ENCODE measurements around the gene CEP63. TPM values are rescaled to one million over a fixed set of nuclear protein-coding genes. Genes with fewer than 3 reads are reported as not detected.
"Not testable (repeated sequence)": the region's sequence is repeated elsewhere in the genome, so short reads cannot be mapped to it uniquely, and the experiment has no call there.

Gene CEP63
- total RNA-seq, 1 donor from 2014 or later = 14.0 TPM

DNA sequence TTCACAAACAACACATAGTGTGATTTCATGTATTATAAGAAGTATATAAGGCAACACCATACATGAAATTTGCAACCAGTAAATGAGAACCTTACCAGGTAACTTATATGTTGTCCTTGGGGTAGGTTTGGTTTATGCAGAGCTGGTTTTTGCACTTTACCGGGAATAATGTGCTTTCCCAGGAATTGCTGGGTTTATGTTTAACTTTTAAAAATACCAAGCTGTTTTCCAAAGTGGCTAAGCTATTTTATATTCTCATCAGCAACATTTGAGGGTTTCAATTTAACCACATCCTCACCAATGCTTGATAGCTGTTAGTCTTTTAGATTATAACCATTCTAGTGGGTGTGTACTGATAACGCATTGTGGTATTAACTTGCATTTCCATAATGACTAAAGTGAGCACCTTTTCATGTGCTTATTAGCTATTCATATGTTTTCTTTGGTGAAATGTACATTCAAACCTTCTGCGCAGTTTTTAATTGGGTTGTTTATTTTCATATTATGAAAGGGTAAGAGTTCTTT lies 93.3 kb downstream of the CEP63 start:
- no peak for DNase-seq

DNA sequence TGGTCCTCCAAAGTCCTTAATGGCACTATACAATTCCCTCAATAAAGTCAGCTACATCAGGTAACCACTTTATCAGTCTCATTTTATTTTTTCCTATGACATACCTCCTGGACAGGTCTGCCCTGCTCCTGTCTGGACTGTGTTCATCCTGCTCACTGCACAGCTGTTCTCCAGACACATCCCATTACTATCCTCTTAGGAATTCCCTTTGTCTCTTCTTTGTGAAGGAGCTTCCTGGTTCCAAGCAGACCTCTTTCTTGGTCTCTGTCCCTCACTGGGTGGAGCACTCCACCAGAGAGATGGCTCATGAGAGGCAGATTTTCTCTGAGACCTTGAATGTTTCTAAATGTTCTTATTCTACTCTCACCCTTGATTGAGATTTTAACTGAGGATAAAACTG lies 104.9 kb downstream of the CEP63 start:
- no peak for DNase-seq

DNA sequence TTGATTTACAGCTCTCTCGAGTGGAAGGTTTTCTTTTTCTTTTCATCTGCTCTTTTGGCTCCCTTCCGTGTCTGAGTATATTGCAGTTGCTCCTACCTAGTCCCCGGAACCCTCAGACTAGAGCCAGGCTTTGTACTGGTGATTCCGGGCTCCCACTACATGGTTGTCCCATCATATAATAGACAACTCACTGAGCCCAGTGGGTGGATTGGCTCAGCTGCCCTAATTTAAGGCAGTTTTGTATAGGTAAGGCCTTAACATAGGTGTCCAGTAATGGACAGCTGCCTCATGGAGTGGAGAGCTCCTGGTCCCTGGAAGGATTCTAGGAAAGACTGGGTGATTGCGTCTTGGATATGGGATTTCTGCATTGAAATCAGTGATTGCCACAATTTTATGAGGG lies 106.9 kb downstream of the CEP63 start:
- DNase-seq = no peak

- DNase-seq = no peak
Observed at GRCh38 chr3:134594331-134594741, 108.5 kb downstream of the CEP63 start.

DNA sequence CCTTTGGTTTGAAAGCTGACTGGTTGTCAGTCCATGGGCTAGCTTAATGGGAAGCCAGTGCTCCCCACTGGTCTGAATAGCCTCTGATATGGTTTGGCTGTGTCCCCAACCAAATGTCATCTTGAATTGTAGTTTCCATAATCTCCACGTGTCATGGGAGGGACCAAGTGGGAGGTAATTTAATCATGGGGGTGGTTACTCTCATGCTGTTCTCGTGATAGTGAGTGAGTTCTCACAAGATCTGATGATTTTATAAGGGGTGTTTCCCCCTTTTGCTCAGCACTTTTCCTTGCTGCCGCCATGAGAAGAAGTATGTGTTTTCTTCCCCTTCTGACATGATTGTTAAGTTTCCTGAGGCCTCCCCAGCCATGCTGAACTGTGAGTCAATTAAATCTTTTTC lies 109.1 kb downstream of the CEP63 start:
- not testable (repeated sequence) for DNase-seq

DNA sequence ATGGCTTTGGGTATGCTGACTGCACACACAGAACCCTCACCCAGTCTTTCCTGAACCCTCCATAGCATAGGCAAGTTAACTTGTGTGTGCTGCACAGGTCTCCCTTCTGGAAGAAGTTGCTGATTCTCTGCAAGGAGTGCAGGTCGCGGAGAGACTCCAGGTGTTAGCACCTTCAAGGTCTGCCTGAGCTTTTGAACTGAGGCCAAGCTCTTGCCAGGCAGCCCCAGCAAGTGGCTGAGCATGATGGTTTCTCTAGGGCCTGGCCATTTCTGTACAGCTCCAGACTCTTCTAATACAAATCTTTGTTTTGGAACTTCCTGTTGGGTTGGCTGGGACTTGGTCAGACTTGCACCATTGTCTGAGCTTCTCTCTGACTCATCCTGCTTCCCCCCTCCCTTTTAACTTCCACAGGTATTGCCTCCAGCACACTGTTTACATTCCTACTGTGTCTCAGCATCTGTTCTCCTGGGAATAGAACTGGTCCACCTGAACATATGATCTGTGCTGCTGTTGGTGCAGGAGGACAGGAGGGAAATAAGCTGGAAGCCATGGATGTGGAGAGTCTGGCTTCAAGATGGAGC lies 111.6 kb downstream of the CEP63 start:
- peak; percentile 36 for DNase-seq

GRCh38 chr3:134598763-134599545 lies 113.1 kb downstream of the CEP63 start:
- DNase-seq = no peak

GRCh38 chr3:134600206-134600605 lies 114.3 kb downstream of the CEP63 start:
- no peak for DNase-seq

DNA sequence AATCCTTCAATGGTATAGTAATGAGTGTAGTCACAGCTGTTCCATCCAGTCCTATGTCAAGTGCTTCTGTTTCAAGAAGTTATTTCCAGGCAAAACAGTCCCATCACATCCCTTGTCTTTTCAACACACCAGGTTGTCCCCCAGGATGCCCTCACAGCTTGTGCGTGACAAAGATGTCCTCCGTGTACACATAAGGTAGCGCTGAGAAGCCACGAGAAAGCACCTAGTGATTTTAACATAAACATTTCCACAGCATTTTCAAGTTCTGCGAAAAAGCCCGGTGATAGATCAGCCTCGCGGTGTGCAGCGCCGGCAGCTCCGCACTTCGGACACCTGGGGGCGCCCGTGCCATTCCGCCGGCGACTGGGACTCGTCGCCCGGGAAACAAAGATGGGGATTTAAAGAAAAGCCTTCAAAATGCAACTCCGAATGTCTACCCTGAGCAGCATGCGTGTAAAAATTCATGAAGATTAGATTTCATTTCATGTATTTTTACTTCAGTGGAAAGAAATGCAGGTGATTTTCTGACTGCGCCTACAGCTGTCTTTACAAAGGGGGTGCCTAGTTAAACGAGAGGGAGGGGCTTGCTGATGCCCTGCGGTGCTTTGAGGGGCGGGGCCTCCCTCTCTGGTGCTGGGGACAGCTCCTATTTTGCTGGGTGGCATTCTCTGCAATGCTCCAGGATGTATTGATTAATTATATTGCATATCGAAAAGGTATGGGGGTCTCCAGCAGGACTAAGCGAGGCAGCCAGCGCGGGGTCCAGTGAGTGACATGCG lies 115.0 kb downstream of the CEP63 start:
- peak; percentile 71 for DNase-seq

DNA sequence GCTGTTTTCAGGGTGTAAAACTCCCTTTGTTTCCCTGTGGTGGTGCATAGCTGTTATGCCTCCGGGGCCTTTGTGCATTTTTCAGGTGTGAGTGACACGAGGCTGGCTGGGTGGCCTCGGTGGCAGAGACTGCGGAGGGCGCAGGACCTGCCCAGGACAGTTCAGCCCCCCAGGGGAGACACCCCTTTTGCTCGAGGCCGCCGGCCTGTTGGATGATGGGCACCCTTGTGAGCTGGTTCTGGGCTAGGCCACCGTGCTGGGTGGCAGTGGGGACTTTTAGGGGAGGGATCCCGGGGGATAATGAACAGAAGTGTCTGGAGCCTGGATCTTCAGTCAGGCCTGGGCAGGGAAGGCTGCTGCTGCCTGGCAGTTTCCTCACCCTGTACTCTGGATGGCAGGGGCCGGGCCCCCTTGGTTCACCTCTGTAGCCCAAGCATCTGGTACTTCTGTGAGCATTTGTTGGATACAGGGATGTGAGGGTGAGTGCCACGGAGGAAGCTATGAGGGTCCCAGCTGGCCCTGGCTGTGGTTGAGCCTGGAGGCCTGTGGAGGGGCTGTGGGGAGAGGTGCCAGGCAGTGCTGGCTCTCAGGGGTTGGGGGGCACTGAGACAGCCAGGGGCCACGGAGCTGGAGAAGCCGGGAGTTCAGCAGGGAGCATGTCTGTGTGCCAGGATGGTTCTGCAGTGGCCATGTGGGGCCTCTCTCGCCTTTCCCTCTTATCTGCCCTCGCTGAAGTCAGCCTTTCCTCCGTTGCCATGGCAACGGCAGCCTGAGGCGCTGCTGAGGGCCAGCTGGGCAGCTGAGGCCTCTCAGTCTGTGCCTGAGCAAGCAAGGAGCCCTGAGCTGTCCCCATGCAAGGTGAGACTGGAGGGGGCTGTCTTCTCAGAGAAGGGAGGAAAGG lies 115.9 kb downstream of the CEP63 start:
- peak; percentile 51 for DNase-seq

DNA sequence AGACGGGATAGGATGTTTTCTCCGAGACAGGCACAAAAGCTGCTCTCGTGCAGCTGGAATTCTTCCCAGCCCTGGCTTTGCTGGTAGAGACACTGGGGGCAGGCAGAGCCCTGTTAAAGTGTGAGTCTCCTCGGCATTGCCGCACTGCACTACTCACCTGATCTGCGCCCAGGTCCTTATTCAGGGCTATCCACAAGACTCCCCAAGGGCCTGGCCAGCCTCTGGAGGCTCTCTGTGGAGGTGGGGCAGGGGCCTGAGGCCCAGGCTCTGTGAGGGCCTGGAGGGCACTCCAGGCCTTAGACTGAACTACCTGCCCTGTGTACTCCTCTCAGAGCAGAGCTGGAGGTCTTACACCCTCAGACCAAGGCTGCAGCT lies 116.6 kb downstream of the CEP63 start:
- DNase-seq = no peak

DNA sequence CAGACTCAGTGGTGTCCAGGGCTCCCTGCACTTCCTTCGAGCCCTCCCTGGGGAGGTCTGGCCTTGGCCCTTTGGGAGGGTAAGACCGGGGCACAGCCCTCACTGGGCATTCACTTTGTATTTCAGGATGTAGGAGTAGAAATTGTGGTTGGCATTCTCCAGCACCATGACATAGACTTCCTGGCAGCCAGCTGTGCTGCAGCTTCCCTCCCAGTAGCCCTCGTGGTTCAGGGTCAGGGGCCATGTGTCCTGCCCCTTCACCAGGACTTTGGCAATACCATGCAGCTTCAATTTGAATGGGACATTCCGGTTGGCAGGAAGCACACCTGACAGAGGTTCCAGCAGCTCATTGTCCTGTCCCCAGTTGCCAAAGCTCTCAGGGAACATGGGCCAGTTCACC lies 117.6 kb downstream of the CEP63 start:
- no peak for DNase-seq

DNA sequence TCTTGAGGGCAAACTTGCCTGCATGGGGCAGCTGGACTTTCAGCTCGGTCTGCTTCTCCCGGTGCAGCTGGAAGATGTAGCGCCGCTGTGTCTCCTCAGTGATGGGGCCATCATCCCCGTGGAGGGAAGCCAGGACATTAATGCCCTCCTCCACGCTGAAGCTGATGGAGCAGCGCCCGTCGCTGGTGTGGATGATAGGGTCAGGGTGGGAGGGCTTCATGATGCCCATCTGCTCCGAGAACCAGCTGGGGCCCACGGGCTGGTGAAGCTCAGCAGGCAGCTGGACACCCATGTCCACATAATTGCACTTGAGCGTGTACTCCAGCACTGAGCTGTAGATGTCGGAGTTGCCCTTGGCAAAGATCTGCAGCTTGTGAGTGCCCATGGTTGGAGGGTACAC lies 118.1 kb downstream of the CEP63 start:
- no peak for DNase-seq

- no peak for DNase-seq
Observed at GRCh38 chr3:134605556-134605955, 119.7 kb downstream of the CEP63 start.

DNA sequence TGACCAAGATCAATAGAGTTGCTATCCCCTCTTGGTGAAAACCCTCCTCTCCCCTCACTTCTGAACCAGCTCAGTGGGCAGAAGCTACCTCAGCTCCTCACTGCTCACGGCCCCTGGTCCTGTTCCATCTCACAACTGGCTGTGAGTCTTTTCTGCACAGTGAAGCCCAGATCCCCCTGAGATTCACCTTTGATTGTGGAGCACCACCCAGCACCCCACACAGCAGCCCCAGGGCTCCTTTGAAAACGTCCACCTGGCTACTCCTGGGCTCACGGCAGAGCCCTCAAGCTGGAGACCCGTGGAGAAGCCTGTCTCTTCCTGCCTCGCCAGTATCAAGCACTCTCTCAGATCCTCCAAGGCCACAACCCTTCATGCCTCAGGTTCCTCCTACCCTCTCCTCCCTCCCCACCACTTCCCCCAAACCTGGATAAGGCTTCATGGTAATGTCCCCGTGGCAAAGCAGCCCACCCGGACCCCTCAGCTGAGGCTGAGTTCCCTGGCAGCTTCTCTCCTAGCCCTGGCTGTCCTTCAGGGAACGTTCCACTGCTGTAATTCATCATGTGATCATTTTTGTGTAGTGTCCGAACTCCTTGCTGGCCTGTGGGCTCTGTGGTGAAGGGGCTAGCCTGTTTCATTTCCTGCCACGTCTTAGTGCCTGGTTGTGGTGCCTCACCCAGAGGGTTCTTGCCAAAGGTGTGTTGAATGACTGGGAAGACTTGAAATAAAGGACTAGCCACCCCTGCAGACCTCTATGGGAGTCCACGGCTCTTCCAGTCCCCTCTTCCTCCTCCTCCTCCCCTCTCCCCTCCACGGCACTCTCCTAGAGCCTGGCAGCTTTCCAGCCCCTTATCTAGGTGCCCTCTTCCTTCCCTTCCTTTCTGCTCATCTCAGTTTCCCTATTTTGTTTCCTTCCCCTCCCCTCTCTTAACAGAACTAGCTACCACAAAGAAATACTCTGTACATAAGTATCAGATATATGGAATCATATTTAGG lies 120.5 kb downstream of the CEP63 start:
- no peak for DNase-seq

GRCh38 chr3:134607054-134608022 lies 121.5 kb downstream of the CEP63 start:
- DNase-seq = no peak

DNA sequence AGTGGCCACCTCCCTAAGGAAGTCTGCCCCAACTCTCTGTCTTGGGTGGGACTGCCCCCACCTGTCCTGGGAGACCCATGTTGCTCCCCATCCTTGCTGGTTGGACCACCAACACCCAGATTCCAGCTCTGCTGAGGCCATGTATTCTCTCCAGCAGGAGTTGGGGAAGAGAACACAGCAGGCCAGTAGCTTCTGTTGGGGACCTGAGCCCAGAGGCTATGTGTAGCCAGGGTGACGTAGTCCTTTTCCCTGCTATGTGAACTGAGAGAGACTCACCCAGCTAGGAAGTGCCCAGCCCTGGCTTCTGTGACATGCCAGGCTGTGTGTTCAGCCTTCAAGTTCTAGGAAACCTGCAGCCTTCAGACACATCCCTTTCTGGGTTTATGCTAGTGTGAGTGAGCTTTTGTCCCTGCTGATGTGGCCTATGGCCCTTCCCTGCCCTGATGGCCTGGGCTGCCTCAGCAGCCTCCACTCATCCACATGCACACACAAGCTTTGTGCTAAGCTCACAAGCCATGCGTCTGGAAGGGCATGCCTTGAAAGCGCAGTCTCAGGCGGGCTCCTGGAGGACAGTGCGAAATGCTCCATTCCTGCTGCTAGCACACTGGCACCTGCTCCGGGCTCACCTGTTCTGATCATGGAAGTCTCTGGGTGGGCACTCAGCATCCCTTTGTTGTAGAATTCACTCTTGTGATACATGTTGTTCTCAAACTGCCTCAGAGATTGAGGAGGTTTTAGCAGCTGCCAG lies 122.3 kb downstream of the CEP63 start:
- DNase-seq = no peak

DNA sequence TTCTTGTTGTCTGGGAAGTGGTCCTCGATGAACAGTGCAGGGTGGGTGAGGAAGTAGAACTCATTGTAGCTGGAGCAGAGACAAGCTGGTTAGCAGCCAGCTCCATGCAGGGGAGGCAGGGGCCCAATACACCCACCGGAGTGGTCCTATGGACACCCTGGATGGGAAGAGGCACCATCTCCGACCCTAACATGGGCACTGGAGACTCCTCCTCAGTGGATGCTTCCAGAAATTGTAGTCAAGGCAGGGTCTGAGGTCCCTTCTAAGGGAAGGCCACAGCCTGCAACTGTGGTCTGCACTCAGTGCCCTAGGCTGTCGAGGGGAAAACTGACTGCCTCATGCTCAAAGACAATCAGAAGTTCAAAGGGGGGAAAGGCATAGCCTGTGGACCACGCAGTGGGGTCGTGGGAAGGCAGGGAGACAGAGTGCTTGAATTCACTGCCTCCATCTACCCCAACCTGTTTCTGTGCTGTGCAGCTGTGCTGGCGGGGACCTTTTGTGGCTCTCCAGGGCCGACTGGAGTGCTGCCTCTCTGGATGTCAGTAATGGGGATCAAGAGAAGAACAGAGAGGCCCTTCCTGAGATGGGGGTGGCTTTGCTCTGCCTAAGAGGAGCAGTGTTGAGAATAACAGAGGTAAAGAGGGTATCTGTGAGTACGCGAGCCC lies 123.0 kb downstream of the CEP63 start:
- no peak for DNase-seq

All from dermis blood vessel endothelial cell (primary cell).